Measurements from ENCODE around the gene CD3G. TPM values are rescaled to one million over a fixed set of nuclear protein-coding genes. Genes with fewer than 3 reads are reported as not detected.
"Not testable (repeated sequence)": the region's sequence is repeated elsewhere in the genome, so short reads cannot be mapped to it uniquely, and the experiment has no call there.

The CD3G gene
- total RNA-seq = 0.10 TPM

GRCh38 chr11:118343981-118344515 lies at the start of gene CD3G:
TSS of gene CD3G (plus strand) at chr11:118344344. CDS start at chr11:118344424, 80 bp downstream.
- DNase-seq = no peak

GRCh38 chr11:118295199-118295598 lies 48.9 kb upstream of the CD3G start:
- DNase-seq = no peak

- DNase-seq = no peak
These were observed 48.2 kb upstream of the CD3G start for GRCh38 chr11:118295815-118296454.

GRCh38 chr11:118301600-118302195 lies 42.4 kb upstream of the CD3G start:
- no peak for DNase-seq

- no peak for DNase-seq
These were observed 39.9 kb upstream of the CD3G start for GRCh38 chr11:118304227-118304567.

GRCh38 chr11:118304568-118305248 lies 39.4 kb upstream of the CD3G start, which contains the start of gene CD3E:
TSS of gene CD3E (plus strand) at chr11:118304730. CDS start at chr11:118304953, 223 bp downstream.
- no peak for DNase-seq

GRCh38 chr11:118305726-118306125 lies 38.4 kb upstream of the CD3G start:
- DNase-seq = no peak

- DNase-seq = no peak
These were observed 37.6 kb upstream of the CD3G start for GRCh38 chr11:118306556-118306955.

- not testable (repeated sequence) for DNase-seq
These were observed 35.1 kb upstream of the CD3G start for GRCh38 chr11:118308995-118309528.

GRCh38 chr11:118310271-118310670 lies 33.9 kb upstream of the CD3G start:
- no peak for DNase-seq

GRCh38 chr11:118310781-118311485 lies 33.2 kb upstream of the CD3G start:
- no peak for DNase-seq

- DNase-seq = no peak
These were observed 32.6 kb upstream of the CD3G start for GRCh38 chr11:118311518-118311917.

GRCh38 chr11:118312328-118312727 lies 31.8 kb upstream of the CD3G start:
- no peak for DNase-seq

GRCh38 chr11:118313242-118313641 lies 30.9 kb upstream of the CD3G start:
- no peak for DNase-seq

- DNase-seq = no peak
These were observed 29.1 kb upstream of the CD3G start for GRCh38 chr11:118314988-118315411.

- no peak for DNase-seq
These were observed 26.0 kb upstream of the CD3G start for GRCh38 chr11:118318124-118318523.

- no peak for DNase-seq
These were observed 25.4 kb upstream of the CD3G start for GRCh38 chr11:118318581-118319336.

- DNase-seq = no peak
These were observed 24.8 kb upstream of the CD3G start for GRCh38 chr11:118319337-118319707.

- no peak for DNase-seq
These were observed 23.6 kb upstream of the CD3G start for GRCh38 chr11:118320515-118320914.

- DNase-seq = no peak
These were observed 22.6 kb upstream of the CD3G start for GRCh38 chr11:118321386-118322082.

- DNase-seq = no peak
These were observed 21.4 kb upstream of the CD3G start for GRCh38 chr11:118322721-118323120.
